Stimulated activated CD4-positive, alpha-beta T cell treated with anti-CD3 and anti-CD28 coated beads, Interleukin-4, amount 100 ng/mL, for 4 hours (primary cell): ENCODE data around the gene SLC9C2.
"Not testable (repeated sequence)": the region's sequence is repeated elsewhere in the genome, so short reads cannot be mapped to it uniquely, and the experiment has no call there.

Source experiments
- DNase-seq, 2 experiments: peaks; one replicate each; pipeline ENCODE4 v3.0.0-alpha.2; 2020

Gene SLC9C2

GRCh38 chr1:173482683-173483082 lies 120.2 kb downstream of the SLC9C2 start:
- DNase-seq: no peak

- DNase-seq: no peak
Measured at GRCh38 chr1:173481195-173481772, 121.6 kb downstream of the SLC9C2 start.

GRCh38 chr1:173479649-173480048 lies 123.2 kb downstream of the SLC9C2 start:
- no peak for DNase-seq

- DNase-seq: no peak
Measured at GRCh38 chr1:173478094-173478674, 124.7 kb downstream of the SLC9C2 start.

- peak in 1 of 2 experiments; percentile 79 for DNase-seq
Measured at GRCh38 chr1:173477286-173478093, 125.4 kb downstream of the SLC9C2 start, which contains the start of gene PRDX6. Gene PRDX6 (plus strand): TSS chr1:173477335. CDS start chr1:173477398, 63 bp downstream.

GRCh38 chr1:173476665-173477285 lies 126.1 kb downstream of the SLC9C2 start:
- DNase-seq: peak; percentile 50 to 84

- no peak for DNase-seq
Measured at GRCh38 chr1:173476197-173476664, 126.6 kb downstream of the SLC9C2 start.

- no peak for DNase-seq
Measured at GRCh38 chr1:173475564-173476196, 127.2 kb downstream of the SLC9C2 start.

- not testable (repeated sequence) for DNase-seq
Measured at GRCh38 chr1:173474780-173475421, 128.0 kb downstream of the SLC9C2 start.

GRCh38 chr1:173474097-173474779 lies 128.6 kb downstream of the SLC9C2 start:
- DNase-seq: no peak

GRCh38 chr1:173473599-173474011 lies 129.3 kb downstream of the SLC9C2 start:
- DNase-seq: no peak

GRCh38 chr1:173470608-173471007 lies 132.3 kb downstream of the SLC9C2 start:
- no peak for DNase-seq

GRCh38 chr1:173469656-173470055 lies 133.2 kb downstream of the SLC9C2 start:
- no peak for DNase-seq

- DNase-seq: no peak
Measured at GRCh38 chr1:173467426-173467825, 135.4 kb downstream of the SLC9C2 start.

- not testable (repeated sequence) for DNase-seq
Measured at GRCh38 chr1:173464185-173464584, 138.7 kb downstream of the SLC9C2 start.

GRCh38 chr1:173462666-173463065 lies 140.2 kb downstream of the SLC9C2 start:
- DNase-seq: not testable (repeated sequence)

GRCh38 chr1:173459885-173460284 lies 143.0 kb downstream of the SLC9C2 start:
- DNase-seq: no peak

- DNase-seq: no peak
Measured at GRCh38 chr1:173454966-173455524, 147.8 kb downstream of the SLC9C2 start.

GRCh38 chr1:173453982-173454381 lies 148.9 kb downstream of the SLC9C2 start:
- DNase-seq: no peak

GRCh38 chr1:173451981-173452380 lies 150.9 kb downstream of the SLC9C2 start:
- no peak for DNase-seq
